Skeletal muscle cell (primary cell): ENCODE data around the gene KLK10.
"Not testable (repeated sequence)": the region's sequence is repeated elsewhere in the genome, so short reads cannot be mapped to it uniquely, and the experiment has no call there.

Source experiments
- DNase-seq: peaks from one replicate; pipeline ENCODE4 v3.0.0-alpha.2; 2010; ENCODE audit warnings: low read depth
- H3K4me3 ChIP-seq: 2 replicates; pipeline ENCODE4 v1.5.1; 2011; ENCODE audit warnings: low read depth, mild to moderate bottlenecking, control low read depth, low read length, moderate library complexity

The KLK10 gene

GRCh38 chr19:50974702-50975556 lies 44.6 kb downstream of the KLK10 start:
- H3K4me3 ChIP-seq: no peak overlapping the region
- no peak for DNase-seq

- no peak for DNase-seq
- H3K4me3 ChIP-seq: no peak overlapping the region
Measured at GRCh38 chr19:50972795-50973376, 46.6 kb downstream of the KLK10 start.

GRCh38 chr19:50969810-50970209 lies 49.7 kb downstream of the KLK10 start:
- not testable (repeated sequence) for H3K4me3 ChIP-seq, DNase-seq

DNA sequence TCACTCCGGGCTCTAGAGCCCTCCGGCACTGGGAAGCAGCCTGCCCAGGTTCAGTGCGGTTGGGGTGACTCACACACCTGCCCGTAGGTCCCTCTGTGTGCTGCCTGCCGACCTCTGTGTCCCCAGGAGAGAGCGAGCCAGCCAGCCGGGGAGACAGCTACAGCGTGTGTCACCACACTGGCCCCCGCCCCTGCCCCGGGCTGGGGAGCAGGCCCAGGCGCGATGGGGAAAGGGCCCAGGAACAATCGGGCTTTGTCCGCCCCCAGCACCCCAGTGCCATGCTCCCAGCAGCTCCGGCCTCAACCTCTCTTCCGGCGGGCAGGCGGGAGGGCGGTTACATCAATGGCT lies 50.1 kb downstream of the KLK10 start, which contains the start of gene KLK6:
TSS of gene KLK6 (minus strand) at position 179 of the 348 bp plus-strand sequence. CDS start 1,487 bp downstream, outside the sequence.
- no peak for DNase-seq
- no peak within 1 kb of the TSS for H3K4me3 ChIP-seq

- DNase-seq: no peak
- no peak overlapping the region for H3K4me3 ChIP-seq
Measured at GRCh38 chr19:50968716-50969412, 50.6 kb downstream of the KLK10 start.

DNA sequence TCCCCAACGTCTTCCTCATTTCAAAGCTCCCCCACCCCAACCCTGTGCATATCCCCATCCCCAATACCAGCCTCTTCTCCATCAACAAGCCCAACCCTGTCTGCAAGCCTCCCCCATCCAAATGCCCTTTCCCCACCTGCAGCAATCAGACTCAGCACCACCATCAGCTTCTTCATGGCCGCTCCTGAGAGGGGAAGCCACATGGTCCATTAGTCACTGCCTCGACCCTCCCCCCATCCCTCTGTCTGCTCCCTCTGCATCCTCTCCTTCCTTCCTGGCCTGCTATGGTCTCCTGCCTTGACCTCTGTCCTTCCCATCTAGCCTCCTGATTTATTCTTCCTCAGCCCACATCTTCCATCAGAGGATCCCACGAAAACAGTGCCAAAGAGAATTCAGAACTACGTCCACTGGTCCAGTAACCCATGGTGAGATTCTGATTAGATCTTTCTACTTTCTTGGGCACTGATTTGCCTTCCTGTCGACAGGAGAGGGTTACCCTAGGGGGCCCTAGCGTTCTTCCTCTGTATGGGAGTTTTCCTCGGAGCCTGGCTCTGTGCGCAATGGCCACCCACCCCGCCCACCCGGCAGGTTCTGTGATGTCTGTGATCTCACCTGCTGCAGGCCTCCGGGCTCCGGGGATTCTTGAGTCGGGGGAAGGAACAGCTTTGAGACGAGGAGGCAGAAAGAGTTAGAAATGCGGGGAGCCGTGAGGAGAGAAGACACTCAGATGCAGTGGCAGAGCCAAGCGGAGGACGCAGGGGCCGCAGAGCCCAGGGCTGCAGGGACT lies 51.4 kb downstream of the KLK10 start:
- H3K4me3 ChIP-seq: no peak overlapping the region
- no peak for DNase-seq

- H3K4me3 ChIP-seq: no peak overlapping the region
- DNase-seq: no peak
Measured at GRCh38 chr19:50964266-50964665, 55.2 kb downstream of the KLK10 start.

DNA sequence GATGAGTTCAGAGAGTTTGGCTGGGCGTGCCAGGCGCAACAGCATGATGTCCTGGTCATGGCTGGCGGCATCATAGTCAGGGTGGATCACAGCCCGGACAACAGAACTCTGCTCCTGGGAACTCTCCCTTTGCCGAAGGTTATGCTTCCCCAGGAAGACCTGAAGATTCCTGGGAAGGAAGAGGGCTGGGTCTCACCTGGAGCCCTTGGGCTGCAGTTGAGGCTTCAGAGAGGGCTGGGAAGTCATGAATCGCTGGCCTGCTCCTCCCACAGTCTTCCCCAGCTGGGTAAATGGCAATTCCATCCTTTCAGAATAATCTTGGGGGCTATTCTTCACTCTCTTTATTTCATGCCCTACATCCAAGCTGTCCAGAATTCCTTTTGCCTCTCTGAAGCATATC lies 56.1 kb downstream of the KLK10 start:
- DNase-seq: no peak
- no peak overlapping the region for H3K4me3 ChIP-seq
